Measurements from ENCODE around the gene SCAP.
"Not testable (repeated sequence)": the region's sequence is repeated elsewhere in the genome, so short reads cannot be mapped to it uniquely, and the experiment has no call there.

The SCAP gene

GRCh38 chr3:47475570-47476329 is at the start of gene SCAP:
TSS of gene SCAP (minus strand) at chr3:47475941. CDS start at chr3:47442993, 32,948 bp downstream.
- peak; percentile 86 for DNase-seq (ENCODE audit: low spot score)

DNA sequence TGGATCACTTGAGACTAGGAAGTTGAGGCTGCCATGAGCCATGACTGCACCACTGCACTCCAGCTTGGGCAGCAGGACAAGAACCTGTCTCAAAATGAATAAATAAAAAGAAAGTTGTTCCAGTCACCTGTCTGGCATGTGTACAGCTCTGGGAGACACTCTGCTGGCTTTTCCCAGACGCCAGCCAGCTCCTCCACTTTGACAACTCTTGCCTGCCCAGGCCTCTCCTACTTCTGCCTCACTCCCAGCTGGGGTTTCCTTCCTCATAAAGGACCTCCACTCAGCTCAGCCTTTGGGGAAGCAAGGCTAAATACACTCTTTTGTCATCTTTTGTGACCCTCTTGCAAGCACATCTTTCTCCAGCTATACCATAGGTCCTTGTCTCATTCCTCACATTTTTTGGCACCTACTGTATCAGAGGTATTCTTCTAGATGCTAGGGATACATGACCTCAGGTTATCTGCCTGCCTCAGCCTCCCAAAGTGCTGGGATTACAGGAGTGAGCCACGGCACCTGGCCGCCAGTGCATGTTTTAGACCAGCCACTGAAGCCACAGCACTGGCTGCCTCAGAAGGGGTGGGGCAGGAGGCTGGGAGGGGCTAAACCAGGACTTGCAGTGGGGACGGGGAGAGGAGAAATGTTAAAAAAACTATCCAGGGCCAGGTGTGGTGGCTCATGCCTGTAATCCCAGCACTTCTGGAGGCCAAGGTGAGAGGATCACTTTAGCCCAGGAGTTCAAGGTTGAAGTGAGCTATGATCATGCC is 47.8 kb upstream of the SCAP start:
- no peak for DNase-seq (ENCODE audit: low spot score)

DNA sequence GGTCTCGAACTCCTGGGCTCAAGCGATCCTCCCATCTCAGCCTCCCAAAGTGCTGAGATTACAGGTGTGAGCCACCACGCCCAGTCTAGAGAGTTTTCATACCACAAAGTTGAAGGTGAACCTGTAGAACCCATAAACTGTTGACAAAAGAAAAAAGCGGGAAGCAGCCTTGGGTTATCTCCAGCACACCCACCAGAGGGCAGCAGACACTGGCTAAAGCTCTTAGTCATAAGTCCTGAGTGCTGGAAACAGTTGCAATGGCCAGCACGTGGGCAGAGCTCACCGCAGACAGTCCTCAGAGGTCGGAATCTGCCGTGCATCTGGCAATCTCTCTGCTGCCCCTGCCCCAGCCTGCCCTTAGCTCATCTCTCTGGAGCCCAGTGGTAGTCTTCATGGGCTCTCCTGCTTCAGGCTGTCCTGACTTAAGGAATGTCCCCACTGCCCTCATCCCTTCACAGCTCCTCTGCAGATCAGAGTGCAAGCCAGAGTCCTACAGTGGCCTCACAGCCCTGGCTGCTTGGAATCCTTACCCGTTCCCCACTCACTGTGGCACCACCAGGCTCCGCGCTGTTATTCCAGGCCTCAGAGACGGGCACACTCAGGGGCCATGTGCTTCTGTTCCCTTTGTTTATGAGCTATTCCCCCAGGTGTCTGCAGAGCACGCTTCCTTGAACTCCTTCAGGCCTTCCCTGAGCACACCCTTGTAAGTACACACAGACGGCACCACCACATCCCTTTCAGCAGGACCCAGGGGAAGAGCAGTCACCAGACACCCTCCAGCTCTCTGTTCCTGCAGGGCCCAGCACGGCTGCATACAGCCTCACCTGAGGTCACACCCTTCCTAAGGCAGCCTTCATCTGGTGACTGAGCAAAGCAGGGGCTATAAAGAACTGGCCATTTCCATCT is 46.6 kb upstream of the SCAP start:
- peak; percentile 75 for DNase-seq (ENCODE audit: low spot score)

- no peak for DNase-seq (ENCODE audit: low spot score)
Measured at GRCh38 chr3:47520756-47521155, 45.0 kb upstream of the SCAP start.

DNA sequence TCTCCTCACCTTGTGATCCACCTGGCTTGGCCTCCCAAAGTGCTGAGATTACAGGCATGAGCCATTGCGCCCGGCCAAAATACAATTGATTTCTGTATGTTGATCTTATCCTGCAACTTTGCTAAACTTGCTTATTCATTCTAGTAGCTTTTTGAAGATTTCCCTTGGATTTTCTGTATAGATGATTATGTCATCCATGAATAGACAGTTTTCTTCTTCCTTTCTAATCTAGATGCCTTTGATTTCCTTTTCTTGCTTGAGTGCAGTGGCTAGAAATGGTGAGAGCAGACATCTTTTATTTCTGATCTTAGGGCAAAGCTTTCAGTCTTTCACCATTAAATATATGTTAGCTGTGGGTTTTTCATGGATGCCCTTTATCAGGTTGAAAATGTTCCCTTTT is 42.2 kb upstream of the SCAP start:
- DNase-seq (ENCODE audit: low spot score), result no peak

DNA sequence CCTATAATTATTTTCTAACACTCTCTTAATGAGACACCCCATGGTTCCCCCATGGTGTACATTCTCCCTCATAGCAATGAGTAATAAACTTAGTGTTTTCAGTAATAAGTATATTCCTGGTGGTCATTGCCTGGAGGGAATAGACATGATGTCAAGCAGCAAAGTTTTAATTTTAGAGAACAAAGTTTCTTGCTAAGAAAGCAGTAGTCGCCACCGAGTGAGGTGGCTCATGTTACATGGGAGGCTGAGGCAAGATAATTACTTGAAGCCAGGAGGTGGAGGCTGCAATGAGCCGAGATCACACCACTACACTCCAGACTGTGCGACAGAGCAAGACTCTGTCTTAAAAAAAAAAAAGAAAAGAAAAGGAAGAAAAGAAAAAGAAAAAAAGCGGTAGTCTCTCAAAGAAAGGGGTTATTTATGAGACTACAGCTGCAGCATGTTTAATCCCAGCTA is 40.2 kb upstream of the SCAP start:
- DNase-seq (ENCODE audit: low spot score), result no peak

DNA sequence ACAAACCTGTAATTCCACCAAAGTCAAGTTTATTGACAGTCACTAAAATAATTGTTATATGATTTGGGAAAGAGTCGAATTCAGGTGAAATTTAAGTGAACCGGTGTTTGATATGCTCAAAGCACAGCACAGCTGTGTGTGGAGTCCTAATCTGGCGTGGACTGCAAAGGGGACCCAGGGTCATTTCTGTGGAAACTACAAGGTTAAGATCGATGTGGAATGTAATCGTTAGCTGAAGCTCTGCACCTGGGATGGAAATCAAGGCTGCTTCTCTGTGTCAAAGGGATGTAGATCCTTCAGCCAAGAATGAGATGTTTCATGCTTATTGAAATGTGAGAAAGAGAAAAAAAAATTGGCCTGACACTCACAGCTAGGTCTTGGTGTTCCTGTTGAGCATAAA is 39.4 kb upstream of the SCAP start:
- DNase-seq (ENCODE audit: low spot score), result no peak

GRCh38 chr3:47513125-47513929 is 37.6 kb upstream of the SCAP start, which contains the start of gene ELP6:
TSS of gene ELP6 (minus strand) at chr3:47513712. CDS start at chr3:47513590, 122 bp downstream.
- DNase-seq (ENCODE audit: low spot score), result peak; percentile 77

GRCh38 chr3:47512416-47513124 is 36.8 kb upstream of the SCAP start:
- no peak for DNase-seq (ENCODE audit: low spot score)

- DNase-seq (ENCODE audit: low spot score), result not testable (repeated sequence)
Measured at GRCh38 chr3:47505267-47505666, 29.5 kb upstream of the SCAP start.

DNA sequence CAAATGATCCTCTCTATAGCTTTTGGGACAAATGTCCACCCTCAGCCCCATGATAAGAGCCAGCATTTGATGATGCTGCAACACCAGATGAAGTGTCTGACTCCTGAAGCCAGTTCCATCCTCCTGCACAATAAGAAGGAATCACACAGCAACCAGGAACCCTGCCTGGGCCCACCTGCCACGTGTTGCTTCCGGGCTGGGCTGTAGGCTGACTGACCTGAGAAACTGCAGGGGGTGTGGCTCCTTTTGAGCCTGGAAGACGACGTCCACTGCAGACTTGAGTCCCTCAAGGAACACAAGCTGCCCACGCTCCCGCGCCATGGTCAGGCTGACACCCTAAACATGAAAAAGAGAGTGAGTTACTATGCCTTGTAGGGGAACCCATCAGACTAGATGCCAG is 28.4 kb upstream of the SCAP start:
- DNase-seq (ENCODE audit: low spot score), result no peak

DNA sequence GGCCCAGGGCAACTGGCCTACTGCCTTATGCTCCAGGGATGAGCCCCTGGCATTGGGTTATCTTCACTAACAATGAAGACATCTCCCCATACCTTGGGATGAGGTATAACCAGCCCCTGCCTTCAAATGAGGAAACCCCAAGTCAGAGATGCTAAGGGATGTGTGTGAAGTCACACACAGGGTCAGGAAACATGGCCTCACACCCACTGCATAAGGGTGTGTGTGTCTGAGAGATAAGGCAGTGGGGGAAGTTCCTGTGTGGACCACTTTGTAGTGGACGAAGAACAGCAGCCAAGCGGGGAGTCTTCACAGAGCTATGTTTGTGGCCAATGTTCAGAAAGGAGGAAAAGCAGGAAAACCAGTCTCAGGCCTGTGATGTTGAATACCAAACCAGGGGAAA is 27.3 kb upstream of the SCAP start:
- DNase-seq (ENCODE audit: low spot score), result no peak

DNA sequence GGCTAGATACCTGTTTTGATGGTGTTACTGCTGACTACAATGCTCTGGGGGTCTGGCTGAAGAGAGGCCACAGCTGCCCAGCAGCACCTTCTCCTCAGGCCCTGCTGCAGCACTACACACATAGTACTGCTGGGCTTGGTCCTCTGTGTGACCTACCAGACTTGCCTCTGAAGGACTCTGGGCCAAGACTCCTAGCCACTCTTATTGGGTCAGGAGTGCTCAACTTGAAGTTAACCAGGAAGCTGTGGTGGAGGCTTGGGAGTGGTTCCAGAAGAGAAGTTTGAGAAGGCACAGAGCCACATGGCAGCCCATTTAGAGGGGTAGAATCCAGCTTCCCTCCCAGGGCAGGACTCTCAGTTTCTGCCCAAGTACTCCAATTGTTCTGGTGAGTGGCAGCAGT is 21.2 kb upstream of the SCAP start:
- DNase-seq (ENCODE audit: low spot score), result no peak

DNA sequence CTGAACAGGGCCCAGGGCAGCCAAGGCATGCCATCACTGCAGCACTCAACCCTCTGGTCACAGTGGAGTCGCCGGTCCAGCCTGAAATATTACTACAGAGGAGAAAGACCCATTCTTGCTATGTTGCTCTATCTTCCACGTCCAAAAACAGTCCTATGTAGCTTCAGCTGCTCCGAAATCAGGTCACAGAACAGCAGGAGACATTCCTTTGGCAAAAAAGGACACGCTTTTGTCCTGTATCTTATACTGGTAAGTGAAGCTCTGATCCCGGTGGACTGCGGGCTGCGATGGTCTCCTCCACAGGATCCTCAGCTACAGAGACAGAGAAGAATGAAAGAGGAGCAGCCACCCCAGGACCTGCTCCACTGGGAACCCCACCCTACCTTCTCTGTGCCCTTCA is 20.1 kb upstream of the SCAP start:
- DNase-seq (ENCODE audit: low spot score), result no peak

DNA sequence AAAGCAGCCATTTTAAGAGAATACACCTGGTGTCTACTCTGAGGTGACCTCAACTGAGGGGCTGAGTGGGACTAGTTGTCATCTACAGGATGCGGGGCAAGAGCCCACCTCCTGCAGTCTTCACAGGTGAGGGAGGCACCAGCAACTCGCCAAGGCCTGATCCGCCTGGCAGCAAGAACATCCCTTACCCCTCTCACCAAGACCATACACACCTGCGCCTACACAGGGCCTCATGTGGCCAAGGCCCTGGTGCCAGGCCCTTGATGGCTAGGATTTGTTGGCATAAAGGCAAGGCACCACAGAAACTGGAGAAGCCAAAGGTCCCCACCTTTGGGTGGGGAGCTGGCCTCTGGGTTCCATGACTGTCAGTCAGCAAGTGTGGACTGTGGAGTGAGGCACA is 19.4 kb upstream of the SCAP start:
- DNase-seq (ENCODE audit: low spot score), result no peak

- DNase-seq (ENCODE audit: low spot score), result no peak
Measured at GRCh38 chr3:47491777-47492176, 16.0 kb upstream of the SCAP start.

- DNase-seq (ENCODE audit: low spot score), result no peak
Measured at GRCh38 chr3:47491186-47491585, 15.4 kb upstream of the SCAP start.

DNA sequence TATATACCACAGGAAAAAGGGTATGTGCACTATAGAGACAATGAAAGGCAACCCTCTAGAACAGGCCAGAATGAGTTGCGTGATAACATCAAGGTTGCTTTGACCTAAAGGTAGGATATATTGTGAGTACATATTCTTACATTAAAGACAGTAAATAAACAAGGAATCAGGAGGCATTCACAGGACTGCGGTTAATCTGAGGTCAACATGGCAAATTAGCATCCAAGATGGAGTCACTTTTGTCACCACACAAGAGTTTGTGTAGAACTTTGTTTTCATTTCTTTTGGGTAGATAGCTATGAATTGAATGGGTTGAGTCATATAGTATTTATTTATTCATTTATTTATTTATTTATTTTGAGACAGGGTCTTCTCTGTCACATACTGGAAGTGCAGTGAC is 11.5 kb upstream of the SCAP start:
- no peak for DNase-seq (ENCODE audit: low spot score)

DNA sequence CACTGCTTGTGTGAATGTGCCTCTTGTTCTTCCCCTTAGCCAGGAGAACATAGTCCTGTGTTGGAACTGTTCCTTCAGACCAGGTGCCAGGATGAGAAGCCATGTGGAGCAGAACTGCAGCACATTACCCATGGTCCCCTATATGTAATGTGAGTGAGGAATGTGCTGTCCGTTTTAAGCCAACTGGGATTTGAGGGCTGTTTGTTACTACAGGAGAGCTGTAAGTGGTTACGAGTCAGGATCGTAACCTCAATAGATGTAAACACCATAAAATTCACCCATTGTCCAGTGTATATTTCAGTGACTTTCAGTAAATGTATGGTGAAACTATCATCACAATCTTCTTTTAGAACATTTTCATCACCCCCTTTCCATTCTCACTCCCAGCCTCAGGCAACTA is 10.1 kb upstream of the SCAP start:
- DNase-seq (ENCODE audit: low spot score), result no peak

DNA sequence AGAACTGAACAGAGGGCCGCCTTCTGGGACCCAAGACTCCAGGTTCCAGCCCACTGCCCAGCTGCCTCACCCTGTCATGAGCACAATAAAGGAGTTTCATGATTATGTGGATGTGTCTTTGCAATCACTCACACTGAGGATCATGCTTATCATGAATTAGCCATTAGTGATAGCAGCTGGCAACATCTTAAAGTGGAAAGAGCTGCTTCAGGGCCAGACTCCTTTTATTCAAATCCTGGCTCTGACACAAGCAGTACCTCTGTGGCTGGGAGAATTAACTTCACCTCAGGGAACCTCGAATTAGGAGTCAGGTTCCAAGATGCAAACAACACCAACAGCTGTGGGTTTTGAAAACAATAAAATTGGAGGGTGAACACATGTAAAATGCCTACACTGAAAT is 6.6 kb upstream of the SCAP start:
- no peak for DNase-seq (ENCODE audit: low spot score)

- DNase-seq (ENCODE audit: low spot score), result not testable (repeated sequence)
Measured at GRCh38 chr3:47481763-47482162, 6.0 kb upstream of the SCAP start.

Measured in HuH-7.5 (cell line).